ENCODE data around the gene PUDP.

Gene PUDP

DNA sequence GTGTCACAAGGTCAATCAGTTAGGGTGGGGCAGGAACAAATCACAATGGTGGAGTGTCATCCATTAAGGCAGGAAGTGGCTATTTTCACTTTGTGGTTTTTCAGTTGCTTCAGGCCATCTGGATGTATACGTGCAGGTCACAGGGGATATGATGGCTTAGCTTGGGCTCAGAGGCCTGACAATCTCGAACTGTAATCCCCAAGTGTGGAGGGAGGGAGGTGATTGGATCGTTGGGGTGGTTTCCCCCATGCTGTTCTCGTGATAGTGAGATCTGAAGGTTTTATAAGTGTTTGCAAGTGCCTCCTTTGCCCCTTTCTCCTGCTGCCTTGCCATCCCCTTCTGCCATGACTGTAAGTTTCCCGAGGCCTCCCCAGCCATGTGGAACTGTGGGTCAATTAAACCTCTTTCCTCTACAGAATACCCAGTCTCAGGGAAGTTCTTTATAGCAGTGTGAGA lies 37.1 kb downstream of the PUDP start:
- no peak overlapping the region for H3K4me3 ChIP-seq (ENCODE audit: low read depth, low read length)
- TF ChIP-seq, protein P1, sequence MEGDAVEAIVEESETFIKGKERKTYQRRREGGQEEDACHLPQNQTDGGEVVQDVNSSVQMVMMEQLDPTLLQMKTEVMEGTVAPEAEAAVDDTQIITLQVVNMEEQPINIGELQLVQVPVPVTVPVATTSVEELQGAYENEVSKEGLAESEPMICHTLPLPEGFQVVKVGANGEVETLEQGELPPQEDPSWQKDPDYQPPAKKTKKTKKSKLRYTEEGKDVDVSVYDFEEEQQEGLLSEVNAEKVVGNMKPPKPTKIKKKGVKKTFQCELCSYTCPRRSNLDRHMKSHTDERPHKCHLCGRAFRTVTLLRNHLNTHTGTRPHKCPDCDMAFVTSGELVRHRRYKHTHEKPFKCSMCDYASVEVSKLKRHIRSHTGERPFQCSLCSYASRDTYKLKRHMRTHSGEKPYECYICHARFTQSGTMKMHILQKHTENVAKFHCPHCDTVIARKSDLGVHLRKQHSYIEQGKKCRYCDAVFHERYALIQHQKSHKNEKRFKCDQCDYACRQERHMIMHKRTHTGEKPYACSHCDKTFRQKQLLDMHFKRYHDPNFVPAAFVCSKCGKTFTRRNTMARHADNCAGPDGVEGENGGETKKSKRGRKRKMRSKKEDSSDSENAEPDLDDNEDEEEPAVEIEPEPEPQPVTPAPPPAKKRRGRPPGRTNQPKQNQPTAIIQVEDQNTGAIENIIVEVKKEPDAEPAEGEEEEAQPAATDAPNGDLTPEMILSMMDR (conservative IDR thresholded peaks at IDR 0.05; ENCODE audit: low read depth, low read length), result no peak
- no peak for DNase-seq (ENCODE audit: low read depth)

DNA sequence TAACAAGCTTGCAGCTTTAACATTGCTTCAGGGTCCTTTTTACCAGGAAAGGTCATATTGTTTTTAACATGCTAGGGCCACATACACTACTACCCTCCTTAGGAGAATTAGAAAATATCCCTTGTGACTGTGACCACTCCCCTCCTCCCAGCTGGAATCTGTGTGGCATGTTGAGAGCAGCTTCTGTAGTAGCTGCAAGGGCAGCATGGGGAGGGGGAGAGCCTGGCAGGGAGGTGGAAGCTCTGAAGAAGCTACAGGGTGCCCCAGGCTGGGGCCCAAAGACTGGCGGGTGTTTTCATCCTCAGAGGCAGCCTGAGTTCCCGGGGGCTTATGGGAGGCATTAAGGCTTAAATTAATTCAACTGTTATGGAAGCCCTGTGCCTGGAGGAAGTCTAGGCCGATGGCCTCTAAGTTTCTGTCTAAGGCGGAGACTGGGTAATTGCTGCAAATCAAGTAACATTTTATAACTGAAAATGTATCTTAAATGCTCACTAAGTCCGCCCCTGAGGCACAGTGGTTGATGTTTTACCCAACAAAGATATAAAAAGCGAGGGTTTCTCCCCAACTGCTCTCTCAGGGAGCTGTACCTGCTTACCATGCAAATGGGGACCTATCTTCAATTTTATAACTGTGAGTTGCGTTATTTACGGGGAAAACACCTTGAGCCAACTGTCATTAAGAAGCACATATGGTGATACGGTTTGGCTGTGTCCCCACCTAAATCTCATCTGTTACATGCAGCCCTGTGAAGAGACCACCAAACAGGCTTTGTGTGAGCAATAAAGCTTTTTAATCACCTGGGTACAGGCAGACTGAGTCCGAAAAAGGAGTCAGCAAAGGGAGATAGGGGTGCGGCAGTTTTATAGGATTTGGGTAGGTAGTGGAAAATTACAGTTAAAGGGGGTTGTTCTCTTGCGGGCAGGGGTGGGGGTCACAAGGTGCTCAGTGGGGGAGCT lies 37.8 kb downstream of the PUDP start:
- no peak overlapping the region for H3K4me3 ChIP-seq (ENCODE audit: low read depth, low read length)

DNA sequence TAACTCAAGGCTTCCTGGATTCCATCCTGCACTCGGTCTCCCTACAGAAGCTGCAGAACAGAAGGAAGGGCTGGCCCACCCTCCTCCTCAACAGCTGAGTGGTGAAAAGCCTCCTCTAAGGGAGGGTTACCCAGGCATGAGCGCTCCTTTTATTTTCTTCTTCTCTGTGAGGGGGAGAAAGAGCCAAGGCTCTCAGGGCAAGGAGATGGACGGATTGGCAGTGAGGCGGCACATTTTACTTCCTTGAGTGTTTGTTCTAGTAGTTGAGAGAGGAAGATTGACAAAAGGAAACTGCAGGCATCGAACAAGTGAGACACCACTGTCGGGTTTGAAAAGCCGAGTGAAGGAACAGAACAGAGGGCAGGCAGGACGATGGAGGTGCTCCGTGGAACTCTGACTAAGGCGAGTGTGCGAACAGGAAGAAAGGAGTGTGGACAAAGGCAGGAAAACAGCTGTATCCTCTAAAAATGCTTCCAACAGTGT lies 38.9 kb downstream of the PUDP start:
- no peak for DNase-seq (ENCODE audit: low read depth)
- TF ChIP-seq, protein P1 (conservative IDR thresholded peaks at IDR 0.05; ENCODE audit: low read depth, low read length), result no peak
- peak overlapping the region; percentile 29 for H3K4me3 ChIP-seq (ENCODE audit: low read depth, low read length)

More for the DNA sequence above, 37.8 kb downstream of the PUDP start:
- TF ChIP-seq, protein P1 (conservative IDR thresholded peaks at IDR 0.05; ENCODE audit: low read depth, low read length), result no peak
- no peak for DNase-seq (ENCODE audit: low read depth)

DNA sequence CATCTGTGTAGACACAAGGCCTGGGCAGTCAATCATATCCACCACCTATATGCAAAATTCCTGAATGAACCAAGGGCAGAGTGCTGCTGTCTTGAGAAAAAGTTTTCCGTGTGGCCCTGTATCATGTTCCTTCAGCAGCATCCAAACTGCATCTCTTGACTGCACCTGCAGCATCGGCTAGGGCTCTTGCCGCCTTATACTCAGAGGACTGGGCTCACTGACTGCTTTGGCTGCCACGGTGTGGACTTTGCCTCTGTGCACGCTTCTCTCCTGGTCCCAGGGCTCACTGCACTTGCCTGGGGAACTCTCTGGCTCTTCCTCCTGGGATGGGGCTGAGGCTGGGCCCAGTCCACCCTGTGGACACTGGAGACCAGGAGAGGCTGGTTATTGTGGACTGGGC lies 39.9 kb downstream of the PUDP start:
- H3K4me3 ChIP-seq (ENCODE audit: low read depth, low read length), result no peak overlapping the region
- TF ChIP-seq, protein P1 (conservative IDR thresholded peaks at IDR 0.05; ENCODE audit: low read depth, low read length), result no peak
- no peak for DNase-seq (ENCODE audit: low read depth)

DNA sequence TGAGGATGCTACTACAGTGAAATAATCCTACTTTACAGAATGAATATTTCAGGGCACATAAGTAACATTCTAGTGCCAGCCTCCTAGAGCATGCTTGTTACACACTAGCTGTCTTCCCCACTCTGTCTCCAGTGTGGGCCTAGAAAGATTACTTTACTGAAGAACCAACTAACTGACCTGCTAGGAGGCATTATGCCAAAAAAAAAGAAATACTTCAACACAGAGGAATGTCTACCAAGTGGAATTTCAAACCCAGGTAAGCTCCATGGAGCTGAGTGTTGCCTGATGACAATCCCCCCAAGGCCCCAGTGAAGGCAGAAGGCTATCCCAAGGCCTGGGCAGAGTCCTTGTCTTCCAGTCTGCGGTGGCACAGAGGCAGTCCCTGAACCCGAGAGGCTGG lies 41.3 kb downstream of the PUDP start:
- no peak overlapping the region for H3K4me3 ChIP-seq (ENCODE audit: low read depth, low read length)
- no peak for DNase-seq (ENCODE audit: low read depth)
- TF ChIP-seq, protein P1 (conservative IDR thresholded peaks at IDR 0.05; ENCODE audit: low read depth, low read length), result no peak

DNA sequence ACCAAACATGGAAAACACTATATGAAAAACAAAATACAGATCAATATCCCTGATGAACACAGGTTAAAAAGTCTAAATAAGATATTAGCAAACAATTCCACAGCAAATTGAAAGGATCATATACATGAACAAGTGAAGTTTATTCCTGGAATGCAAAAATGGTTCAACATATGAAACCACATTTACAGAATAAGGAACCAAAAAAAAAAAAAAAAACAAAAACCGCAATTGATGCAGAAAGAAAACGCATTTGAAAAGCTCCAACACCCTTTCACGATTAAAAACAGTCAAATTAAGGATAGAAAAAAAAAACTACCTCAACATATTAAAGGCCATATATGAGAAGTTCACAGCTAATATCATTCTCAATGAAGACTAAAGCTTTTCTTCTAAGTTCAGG lies 45.8 kb downstream of the PUDP start:
- no peak for DNase-seq (ENCODE audit: low read depth)
- TF ChIP-seq, protein P1 (conservative IDR thresholded peaks at IDR 0.05; ENCODE audit: low read depth, low read length), result no peak
- no peak overlapping the region for H3K4me3 ChIP-seq (ENCODE audit: low read depth, low read length)

All from choroid plexus epithelial cell (primary cell).